GM12878 (cell line): ENCODE results near the gene COX19.

Experiments
- NFIC ChIP-seq: IDR thresholded peaks from 2 replicates; pipeline ENCODE4 v1.6.1; 2012; ENCODE audit warnings: low read depth, mild to moderate bottlenecking, inconsistent platforms, low read length, moderate library complexity
- POLR2A ChIP-seq: IDR thresholded peaks from 2 replicates; pipeline ENCODE4 v1.6.1; 2011; ENCODE audit warnings: low read depth, mild to moderate bottlenecking, low read length
- YBX1 ChIP-seq: fragments of 450-650 bp; IDR thresholded peaks from 2 replicates; pipeline ENCODE4 v1.6.1; 2016; ENCODE audit warnings: antibody characterized with exemption
- TF ChIP-seq, protein P1 (sequence below): fragments of 450-650 bp; IDR thresholded peaks from 2 replicates; pipeline ENCODE4 v1.6.1; 2014; ENCODE audit warnings: mild to moderate bottlenecking
- TF ChIP-seq, protein P2 (sequence below), 3 experiments: IDR thresholded peaks in 2 of 3; conservative IDR thresholded peaks in 1 of 3; 2 replicates each; pipeline ENCODE4 v1.5.1; 2011; ENCODE audit warnings: low read depth in 3 of 3, low read length in 3 of 3, mild to moderate bottlenecking in 3 of 3, control low read depth in 2 of 3, moderate library complexity in 2 of 3, inconsistent platforms in 1 of 3, mixed read lengths in 1 of 3; ENCODE audit not compliant: control insufficient read depth in 2 of 3, insufficient read depth in 1 of 3; ENCODE audit errors: extremely low read depth in 1 of 3

DNA sequence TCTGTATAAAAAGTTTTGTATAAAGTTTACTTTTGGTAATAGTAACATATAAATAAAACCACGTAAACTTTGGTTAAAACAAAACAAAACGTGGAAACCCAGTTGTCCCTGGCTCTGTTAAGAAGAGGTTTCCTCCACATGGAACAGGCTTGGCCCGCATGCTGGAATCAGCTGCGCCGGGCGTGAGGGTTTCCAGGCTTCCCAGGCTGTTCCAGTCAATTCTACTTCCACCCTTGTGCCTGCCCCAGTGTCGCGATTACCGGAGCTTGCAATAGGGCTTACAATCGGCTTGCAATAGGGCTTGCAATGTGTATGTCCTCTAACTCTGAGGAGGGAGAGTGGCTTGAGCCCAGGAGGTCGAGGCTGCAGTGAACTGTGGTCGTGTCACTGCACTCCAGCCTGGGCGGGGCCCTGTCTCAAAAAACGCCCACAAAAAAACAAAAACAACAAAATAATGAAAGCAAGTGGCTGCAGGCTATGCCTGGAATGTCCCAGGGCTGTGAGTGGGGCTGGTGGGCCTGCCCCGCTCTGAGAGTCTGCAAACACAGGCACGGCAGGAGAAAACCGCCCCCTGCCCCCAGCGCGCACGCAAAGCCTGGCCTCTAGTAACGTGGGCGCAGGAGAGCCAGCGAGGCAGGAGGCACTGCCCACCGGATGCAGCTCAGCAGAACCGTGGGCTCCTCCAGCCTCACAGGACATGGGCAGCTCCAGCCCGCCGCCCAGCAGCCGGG, 24.0 kb upstream of the COX19 start:
- TF ChIP-seq NFIC (no peak), POLR2A (no peak; the same call in 1 of the 2 replicates), YBX1 (no peak)
- TF ChIP-seq, protein P1, sequence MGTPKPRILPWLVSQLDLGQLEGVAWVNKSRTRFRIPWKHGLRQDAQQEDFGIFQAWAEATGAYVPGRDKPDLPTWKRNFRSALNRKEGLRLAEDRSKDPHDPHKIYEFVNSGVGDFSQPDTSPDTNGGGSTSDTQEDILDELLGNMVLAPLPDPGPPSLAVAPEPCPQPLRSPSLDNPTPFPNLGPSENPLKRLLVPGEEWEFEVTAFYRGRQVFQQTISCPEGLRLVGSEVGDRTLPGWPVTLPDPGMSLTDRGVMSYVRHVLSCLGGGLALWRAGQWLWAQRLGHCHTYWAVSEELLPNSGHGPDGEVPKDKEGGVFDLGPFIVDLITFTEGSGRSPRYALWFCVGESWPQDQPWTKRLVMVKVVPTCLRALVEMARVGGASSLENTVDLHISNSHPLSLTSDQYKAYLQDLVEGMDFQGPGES: no peak
- TF ChIP-seq, protein P2, sequence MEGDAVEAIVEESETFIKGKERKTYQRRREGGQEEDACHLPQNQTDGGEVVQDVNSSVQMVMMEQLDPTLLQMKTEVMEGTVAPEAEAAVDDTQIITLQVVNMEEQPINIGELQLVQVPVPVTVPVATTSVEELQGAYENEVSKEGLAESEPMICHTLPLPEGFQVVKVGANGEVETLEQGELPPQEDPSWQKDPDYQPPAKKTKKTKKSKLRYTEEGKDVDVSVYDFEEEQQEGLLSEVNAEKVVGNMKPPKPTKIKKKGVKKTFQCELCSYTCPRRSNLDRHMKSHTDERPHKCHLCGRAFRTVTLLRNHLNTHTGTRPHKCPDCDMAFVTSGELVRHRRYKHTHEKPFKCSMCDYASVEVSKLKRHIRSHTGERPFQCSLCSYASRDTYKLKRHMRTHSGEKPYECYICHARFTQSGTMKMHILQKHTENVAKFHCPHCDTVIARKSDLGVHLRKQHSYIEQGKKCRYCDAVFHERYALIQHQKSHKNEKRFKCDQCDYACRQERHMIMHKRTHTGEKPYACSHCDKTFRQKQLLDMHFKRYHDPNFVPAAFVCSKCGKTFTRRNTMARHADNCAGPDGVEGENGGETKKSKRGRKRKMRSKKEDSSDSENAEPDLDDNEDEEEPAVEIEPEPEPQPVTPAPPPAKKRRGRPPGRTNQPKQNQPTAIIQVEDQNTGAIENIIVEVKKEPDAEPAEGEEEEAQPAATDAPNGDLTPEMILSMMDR (IDR thresholded peaks at IDR 0.05 in 2 of 3, conservative IDR thresholded peaks at IDR 0.05 in 1 of 3; ENCODE audit: control insufficient read depth in 2 of 3, extremely low read depth in 1 of 3, insufficient read depth in 1 of 3, low read depth in 3 of 3, low read length in 3 of 3): no peak
